ENCODE measurements around the gene SLC22A1. TPM values are rescaled to one million over a fixed set of nuclear protein-coding genes. Genes with fewer than 3 reads are reported as not detected.

SLC22A1 gene
- total and polyA plus RNA-seq, 4 donors = 0.79 to 1,107 (median 439) TPM

GRCh38 chr6:160139420-160139851 lies 17.8 kb downstream of the SLC22A1 start:
- Histone ChIP-seq H3K9me3 (ENCODE audit: control insufficient read depth in 4 of 4, low read length in 3 of 4) (no peaks in the 10 kb centered on the region), H3K27me3 (ENCODE audit: control insufficient read depth in 4 of 4, insufficient read depth in 4 of 4, low read length in 3 of 4) (no peaks in the 10 kb centered on the region), H3K4me1 (ENCODE audit: control insufficient read depth in 4 of 4, insufficient read depth in 4 of 4, low read length in 3 of 4) (peaks cover 20 to 70% (median 38%) of the 10 kb centered on the region in 4 donors), H3K27ac (ENCODE audit: low read depth in 1 of 2, low read length in 2 of 2) (peak overlapping the region; percentile 73 to 92), H3K4me3 (ENCODE audit: low read depth in 1 of 3, low read length in 3 of 3) (no peak overlapping the region), H3K9ac (ENCODE audit: low read depth in 1 of 2, low read length in 2 of 2) (peak overlapping the region in 1 of 2 donors; percentile 94), H3K36me3 (ENCODE audit: control insufficient read depth in 4 of 4, insufficient read depth in 3 of 4, low read depth in 1 of 4, low read length in 3 of 4) (peaks cover 1 to 17% (median 7%) of the 10 kb centered on the region in 4 donors)
- 83% methylated on average over 12 of the region's 12 CpGs for WGBS
- no peak for DNase-seq (ENCODE audit: low spot score)
- TF ChIP-seq REST (IDR thresholded peaks at IDR 0.05) (no peak), CTCF (IDR thresholded peaks at IDR 0.05; ENCODE audit: low read depth, low read length, missing input control) (no peak), FOXA2 (IDR thresholded peaks at IDR 0.05) (no peak), RXRA (IDR thresholded peaks at IDR 0.05) (no peak), NR2F2 (IDR thresholded peaks at IDR 0.05) (no peak), YY1 (IDR thresholded peaks at IDR 0.05) (no peak), EGR1 (IDR thresholded peaks at IDR 0.05; ENCODE audit: low read depth in 2 of 2) (no peak), ATF3 (IDR thresholded peaks at IDR 0.05) (no peak), RAD21 (IDR thresholded peaks at IDR 0.05) (no peak), GABPA (IDR thresholded peaks at IDR 0.05 in 1 of 2, conservative IDR thresholded peaks at IDR 0.05 in 1 of 2) (no peak), ZBTB33 (IDR thresholded peaks at IDR 0.05) (no peak), TAF1 (conservative IDR thresholded peaks at IDR 0.05) (no peak), FOXA1 (IDR thresholded peaks at IDR 0.05) (no peak), HNF4A (conservative IDR thresholded peaks at IDR 0.05) (no peak), SP1 (IDR thresholded peaks at IDR 0.05) (no peak), MAX (IDR thresholded peaks at IDR 0.05) (no peak), HNF4G (IDR thresholded peaks at IDR 0.05) (no peak)
